T-helper 2 cell (primary cell): ENCODE data around the gene GRAMD1B.
"Not testable (repeated sequence)": the region's sequence is repeated elsewhere in the genome, so short reads cannot be mapped to it uniquely, and the experiment has no call there.

ENCODE experiments used
- DNase-seq, 5 experiments: peaks; one replicate each; pipeline versions ENCODE4 v3.0.0 to v3.0.0-alpha.2; 2012 to 2022

Gene GRAMD1B

GRCh38 chr11:123510579-123510905 is 80.5 kb downstream of the GRAMD1B start:
- no peak for DNase-seq

- DNase-seq: peak; percentile 13 to 80 (median 44)
These were observed 81.2 kb downstream of the GRAMD1B start for GRCh38 chr11:123511037-123511870.

- not testable (repeated sequence) for DNase-seq
These were observed 83.2 kb downstream of the GRAMD1B start for GRCh38 chr11:123513309-123513708.

GRCh38 chr11:123516238-123516637 is 86.2 kb downstream of the GRAMD1B start:
- no peak for DNase-seq

- DNase-seq: peak in 1 of 5 experiments; percentile 48
These were observed 87.7 kb downstream of the GRAMD1B start for GRCh38 chr11:123517559-123518364.

GRCh38 chr11:123518496-123519054 is 88.5 kb downstream of the GRAMD1B start:
- DNase-seq: no peak

- DNase-seq: no peak
These were observed 89.2 kb downstream of the GRAMD1B start for GRCh38 chr11:123519055-123519796.

- DNase-seq: no peak
These were observed 89.7 kb downstream of the GRAMD1B start for GRCh38 chr11:123519797-123520193.

GRCh38 chr11:123520476-123520875 is 90.4 kb downstream of the GRAMD1B start:
- not testable (repeated sequence) for DNase-seq

- DNase-seq: no peak
These were observed 90.9 kb downstream of the GRAMD1B start for GRCh38 chr11:123521001-123521400.

GRCh38 chr11:123521930-123522329 is 91.9 kb downstream of the GRAMD1B start:
- no peak for DNase-seq

GRCh38 chr11:123523539-123523938 is 93.5 kb downstream of the GRAMD1B start:
- no peak for DNase-seq

GRCh38 chr11:123525097-123525496 is 95.0 kb downstream of the GRAMD1B start:
- no peak for DNase-seq

GRCh38 chr11:123525511-123525918 is 95.4 kb downstream of the GRAMD1B start:
- DNase-seq: no peak

GRCh38 chr11:123526027-123526805 is 96.1 kb downstream of the GRAMD1B start:
- DNase-seq: no peak

GRCh38 chr11:123526918-123527317 is 96.8 kb downstream of the GRAMD1B start:
- DNase-seq: no peak

- DNase-seq: no peak
These were observed 97.5 kb downstream of the GRAMD1B start for GRCh38 chr11:123527526-123527925.

- DNase-seq: no peak
These were observed 97.9 kb downstream of the GRAMD1B start for GRCh38 chr11:123527947-123528346.

GRCh38 chr11:123531325-123531724 is 101.3 kb downstream of the GRAMD1B start:
- no peak for DNase-seq

GRCh38 chr11:123532131-123532530 is 102.1 kb downstream of the GRAMD1B start:
- DNase-seq: no peak

- DNase-seq: no peak
These were observed 105.3 kb downstream of the GRAMD1B start for GRCh38 chr11:123535401-123535800.
